Activated T-helper 1 cell treated with anti-CD3 and anti-CD28 coated beads, Interleukin-2, amount 50 U/mL, for 16 hours (primary cell): ENCODE measurements around the gene ARSA.
"Not testable (repeated sequence)": the region's sequence is repeated elsewhere in the genome, so short reads cannot be mapped to it uniquely, and the experiment has no call there.

Experiments used
- DNase-seq, 2 donors: peaks; one replicate each; pipeline ENCODE4 v3.0.0-alpha.2; 2020; ENCODE audit warnings: low read depth in 1 of 2, low spot score in 1 of 2

ARSA gene

DNA sequence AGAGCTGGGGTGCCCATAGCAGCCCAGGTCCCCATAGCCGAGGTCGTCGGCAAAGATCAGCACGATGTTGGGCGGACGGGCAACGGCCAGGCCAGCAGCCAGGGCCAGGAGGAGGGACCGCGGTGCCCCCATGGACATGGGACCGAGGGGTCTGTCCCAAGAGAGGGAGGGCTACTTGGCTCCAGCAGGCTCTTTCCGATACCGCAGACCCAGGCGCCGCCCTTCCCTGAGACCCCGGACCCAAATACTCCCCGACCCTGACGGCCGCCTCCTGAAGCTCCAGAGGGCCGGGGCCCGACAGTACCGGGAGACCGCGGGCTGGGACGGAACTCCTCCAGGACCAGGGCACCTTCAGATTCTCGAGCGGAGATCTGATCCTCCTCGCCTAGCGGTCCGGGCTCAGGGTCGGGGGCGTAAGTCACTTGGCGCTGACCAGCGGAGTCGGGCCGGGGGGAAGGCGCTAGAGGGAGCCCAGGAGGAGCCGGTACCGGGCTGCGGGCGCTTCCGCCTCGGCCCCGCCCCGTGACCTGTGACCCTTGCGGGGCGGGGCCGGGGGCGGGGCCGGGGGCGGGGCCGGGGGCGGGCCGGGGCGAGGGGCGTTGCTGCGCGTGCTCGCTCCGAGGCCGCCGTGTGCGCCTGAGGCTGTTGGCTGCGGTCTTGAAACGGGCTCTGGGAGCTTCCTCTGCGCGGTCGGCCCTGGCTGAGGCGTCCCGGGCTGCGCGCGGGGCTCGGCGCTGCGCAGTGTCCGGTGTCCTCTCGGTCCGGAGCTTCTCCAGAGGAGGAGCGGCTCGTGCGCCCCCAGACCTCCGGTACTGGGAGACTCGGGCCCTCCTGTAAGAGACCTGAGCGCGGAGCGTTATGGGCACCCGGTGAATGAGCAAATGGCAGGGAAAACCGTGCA, at the start of gene ARSA:
Gene ARSA, minus strand, starts transcription at position 511 of the 901 bp plus-strand sequence. Its CDS starts 373 bp downstream, at position 138.
- DNase-seq, result peak; percentile 48 to 66

DNA sequence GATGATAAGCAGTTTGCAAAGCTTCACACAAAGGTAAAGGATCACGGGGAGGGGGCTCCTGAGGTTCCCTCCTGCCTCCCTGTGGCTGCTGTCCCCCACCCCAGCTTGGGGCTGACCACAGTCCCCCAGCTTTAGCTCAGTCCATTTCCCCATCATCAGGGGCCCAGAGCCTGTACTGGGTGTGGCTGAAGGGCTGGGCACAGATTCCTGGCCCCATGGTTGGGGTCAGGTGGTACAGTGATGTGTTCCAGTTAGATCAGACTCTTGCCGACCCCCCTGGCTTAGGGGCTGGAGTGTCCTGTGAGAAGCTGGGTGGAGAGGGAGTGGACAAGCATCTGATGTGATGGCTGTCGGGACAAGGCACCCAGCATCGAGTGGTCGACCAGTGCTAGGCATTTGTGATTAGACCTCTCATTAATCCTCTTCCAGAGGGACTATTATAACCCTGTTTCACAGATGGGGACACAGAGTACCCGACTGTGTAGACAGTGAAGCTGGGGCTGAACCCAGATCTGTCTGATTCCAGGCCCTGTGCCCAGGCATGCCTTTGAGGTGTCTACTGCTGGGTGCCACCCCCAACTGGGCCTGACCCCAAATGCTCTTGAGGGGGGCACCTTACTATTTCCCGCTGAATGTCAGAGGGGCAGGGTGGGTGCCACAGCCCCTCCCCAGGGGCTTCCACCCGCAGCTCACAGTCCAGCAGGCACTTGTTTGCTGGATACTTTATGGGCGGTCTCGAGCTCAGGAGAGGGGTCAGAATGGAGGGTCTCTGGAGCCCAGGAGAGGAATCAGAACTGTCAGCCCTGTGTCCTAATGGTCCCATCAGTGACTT, 48.9 kb upstream of the ARSA start:
- DNase-seq, result no peak

DNA sequence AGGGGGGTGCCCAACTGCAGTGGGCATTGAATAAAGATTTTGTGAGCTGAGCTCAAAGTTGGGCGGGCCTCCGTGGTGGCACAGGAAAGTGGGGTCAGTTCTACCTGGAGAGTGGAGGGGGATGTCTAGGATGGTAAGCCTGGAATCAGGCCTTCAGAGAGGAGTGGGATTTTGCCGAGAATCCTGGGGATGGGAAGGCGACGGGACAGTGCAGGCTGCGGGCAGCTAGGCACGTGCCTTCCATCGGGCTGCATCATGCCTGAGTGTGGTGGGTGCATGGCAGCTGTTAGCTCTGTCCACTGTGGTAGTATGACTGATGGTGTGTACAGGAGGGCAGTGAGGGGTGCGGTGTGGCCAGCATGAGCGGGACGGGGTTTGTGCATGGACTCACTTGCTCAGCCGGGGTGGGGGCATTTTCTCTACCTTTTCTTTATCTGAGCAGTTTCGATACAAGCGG, 48.3 kb upstream of the ARSA start:
- DNase-seq, result no peak

DNA sequence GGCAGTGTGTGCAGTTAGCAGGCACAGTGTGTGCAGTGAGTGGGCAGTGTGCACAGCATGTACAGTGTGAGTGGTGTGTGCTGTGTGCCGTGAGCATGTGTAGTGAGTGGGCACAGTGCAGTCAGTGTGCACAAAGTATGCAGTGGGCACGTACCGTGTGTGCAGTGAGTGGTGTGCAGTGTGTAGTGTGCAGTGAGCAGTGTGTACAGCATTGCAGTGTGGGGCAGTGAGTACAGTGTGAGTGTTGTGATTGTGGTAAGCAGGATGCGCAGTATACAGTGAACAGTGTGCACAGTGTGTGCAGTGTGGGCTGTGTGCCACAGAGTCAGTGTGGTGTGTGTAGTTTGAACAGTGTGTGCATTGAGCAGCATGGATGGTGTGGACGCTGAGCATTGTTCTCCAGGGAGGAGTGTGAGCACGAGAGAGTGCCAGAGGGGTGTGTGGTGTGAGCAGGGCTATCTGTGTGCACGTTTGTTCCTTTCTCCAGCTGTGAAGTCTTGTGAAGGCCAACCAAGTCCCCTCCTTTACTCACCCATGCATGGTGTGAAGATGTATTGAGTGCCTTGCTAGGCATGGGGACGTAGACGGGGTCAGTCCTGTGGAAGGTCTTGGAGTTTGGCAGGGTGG, 47.7 kb upstream of the ARSA start:
- DNase-seq, result no peak

DNA sequence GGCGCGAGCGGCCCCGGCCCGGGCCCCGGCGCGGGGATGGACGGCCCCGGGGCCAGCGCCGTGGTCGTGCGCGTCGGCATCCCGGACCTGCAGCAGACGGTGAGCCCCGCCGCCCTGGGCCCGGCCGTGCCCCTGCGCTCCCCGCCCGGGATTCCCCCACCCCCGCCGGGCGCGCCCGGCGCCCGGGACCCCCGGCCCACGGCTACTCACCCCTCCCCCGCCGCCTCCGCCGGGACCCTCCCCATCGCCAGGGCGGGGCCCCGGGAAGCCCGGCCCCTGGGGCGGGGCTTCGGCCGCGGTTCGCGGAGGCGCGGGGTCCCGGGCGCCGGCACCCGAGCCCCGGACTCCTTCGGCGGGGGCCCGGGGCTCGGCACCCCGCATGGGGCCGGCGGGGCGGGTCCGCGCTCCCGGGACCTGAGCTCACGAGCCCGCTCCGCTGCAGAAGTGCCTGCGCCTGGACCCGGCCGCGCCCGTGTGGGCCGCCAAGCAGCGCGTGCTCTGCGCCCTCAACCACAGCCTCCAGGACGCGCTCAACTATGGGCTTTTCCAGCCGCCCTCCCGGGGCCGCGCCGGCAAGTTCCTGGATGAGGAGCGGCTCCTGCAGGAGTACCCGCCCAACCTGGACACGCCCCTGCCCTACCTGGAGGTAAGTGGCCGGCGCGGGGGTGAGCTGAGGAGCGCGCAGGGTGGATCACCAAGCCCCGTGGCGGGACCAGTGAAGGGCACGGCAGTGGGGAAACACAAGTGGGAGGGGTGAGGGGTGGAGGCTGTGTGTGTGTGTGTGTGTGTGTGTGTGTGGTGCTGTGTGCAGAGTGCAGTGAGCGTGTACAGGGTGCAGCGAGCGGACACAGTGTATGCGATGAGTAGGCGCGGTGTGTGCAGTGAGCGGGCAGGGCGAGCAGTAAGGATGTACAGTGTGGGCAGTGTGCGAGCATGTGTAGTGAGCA, 46.9 kb upstream of the ARSA start:
- DNase-seq, result no peak

DNA sequence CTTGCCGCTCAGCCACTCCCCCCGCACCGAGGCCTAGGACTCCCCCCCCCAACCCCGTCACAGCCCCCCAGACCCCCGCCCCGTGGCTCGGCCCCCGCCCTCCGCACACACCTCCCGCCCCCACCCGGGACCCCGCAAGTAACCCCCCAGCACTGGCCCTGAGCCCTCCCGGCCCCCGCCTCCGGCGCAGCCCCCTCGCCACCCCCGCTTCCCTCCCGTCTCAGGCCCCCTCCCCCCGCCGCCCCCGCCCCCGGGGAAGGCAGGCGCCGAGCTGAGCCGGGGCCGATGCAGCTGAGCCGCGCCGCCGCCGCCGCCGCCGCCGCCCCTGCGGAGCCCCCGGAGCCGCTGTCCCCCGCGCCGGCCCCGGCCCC, 46.2 kb upstream of the ARSA start:
- no peak for DNase-seq

DNA sequence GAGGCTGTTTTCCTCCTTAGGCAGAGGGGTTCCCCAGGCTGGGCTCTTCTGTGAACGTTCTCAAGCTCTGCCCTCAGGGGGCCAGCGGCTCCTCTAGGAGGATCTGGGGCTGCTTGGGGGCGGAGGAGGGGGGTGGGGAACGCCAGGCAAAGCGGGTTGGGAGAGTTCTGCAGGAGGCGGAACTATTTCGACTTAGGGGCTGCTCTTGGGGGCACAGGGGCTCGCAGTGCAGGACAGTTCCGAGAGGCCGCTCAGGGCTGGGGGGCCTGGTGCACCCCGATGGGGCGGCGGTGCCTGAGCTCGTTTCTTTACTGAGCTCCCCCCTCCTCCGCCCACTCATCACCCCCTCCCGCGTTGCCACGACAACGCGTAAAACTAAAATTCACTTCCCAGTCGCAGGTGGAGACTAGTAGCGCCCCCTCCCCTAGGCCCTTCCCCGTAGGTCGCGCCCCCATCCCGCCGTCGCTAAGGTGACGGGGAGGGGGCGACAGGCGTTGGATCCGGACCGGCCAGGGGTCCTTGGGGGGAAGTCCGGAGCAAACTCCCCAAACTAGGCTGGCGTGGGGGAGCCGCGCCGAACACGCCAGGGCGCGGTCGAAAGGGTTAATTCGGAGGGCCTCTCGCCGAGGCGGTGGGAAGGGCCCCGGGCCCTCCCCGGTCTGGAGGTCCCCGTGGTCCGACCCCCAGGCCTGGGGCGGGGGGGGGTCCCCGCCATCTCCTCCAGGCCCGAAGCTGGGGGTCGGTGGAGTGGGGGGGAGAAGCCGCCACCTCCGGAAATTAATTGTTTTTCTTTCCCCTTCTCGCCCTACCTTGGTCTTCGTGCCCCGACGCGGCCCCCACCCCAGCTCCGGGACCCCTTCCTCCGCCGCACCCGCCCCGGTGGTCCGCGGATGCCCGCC, 45.5 kb upstream of the ARSA start:
- DNase-seq, result no peak

DNA sequence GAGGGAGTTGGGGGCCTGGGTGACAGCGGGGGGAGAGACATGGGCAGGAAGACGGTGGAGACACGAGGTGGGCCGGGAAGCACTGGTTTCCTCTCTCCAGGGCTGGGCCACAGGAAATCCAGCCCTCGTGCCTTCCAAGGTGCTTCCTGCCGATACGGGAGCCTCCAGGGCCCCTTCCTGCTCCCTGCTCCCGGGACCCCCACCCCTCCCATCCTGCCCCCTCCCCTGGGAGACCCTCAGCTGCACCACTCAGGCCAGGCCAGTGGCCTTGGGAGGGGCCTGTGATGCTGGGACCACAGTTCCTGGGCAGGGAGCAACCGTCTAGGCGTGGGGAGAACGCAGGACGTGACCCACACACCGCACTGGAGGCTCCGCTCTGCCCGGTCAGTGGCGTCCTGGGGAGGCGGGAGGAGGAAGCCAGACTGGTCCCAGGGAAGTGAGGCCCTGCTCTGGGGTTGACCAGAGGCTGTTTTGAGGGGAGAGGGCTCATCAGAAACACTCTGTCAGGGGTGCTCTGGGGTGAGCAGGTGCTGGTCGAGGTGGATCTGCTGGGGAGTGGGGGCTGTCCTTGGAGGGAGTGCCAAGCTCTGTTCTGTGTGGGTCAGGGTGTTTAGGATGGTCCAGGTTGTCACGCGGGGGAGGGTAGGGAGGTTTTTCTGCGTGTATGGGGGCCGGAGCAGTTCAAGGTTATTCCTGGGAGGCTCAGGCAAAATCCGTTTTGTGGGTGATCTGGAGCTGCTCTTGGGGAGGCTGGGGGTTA, 44.7 kb upstream of the ARSA start, which contains the start of gene SHANK3:
Gene SHANK3, plus strand, starts transcription at position 353 of the 760 bp plus-strand sequence.
- DNase-seq, result no peak

DNA sequence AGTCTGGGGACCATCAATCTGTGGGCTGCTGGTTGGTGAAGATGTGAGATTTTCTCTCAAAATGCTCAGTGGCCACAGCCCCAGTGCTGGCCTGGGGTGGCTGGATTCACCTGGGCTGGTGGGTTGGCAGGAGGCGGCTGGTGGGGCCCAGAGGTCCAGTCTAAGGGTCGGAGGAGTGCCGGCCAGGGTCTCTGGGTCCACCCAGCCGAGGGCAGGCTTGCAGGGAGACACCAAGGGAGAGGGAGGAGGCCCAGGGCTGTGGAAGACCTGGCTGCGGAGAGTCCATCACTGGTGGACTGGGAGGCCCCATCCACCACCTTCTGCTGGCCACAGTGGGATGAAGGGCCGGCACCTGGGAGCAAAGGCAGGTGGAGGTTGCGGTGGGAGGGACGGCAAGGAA, 44.1 kb upstream of the ARSA start:
- no peak for DNase-seq

DNA sequence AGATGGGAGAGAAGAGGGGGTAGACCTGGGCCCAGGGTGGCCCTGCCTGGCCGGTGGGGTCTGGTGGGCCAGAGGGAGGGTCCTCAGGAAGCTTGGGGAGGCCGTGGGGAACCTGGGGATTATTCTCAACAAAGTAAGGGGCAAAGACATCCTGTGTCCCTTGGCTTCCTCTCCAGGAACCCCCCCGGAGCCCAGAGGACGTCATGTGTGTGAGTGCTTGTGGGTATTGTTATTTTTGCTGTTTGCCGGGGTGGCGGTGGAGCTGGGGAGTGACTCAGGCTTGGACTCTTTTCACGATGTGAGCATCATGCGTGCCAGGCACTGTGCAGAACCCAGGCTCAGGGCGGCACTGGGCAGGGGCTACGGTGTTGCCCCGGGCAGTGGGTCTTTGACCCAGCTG, 43.7 kb upstream of the ARSA start:
- DNase-seq, result no peak

DNA sequence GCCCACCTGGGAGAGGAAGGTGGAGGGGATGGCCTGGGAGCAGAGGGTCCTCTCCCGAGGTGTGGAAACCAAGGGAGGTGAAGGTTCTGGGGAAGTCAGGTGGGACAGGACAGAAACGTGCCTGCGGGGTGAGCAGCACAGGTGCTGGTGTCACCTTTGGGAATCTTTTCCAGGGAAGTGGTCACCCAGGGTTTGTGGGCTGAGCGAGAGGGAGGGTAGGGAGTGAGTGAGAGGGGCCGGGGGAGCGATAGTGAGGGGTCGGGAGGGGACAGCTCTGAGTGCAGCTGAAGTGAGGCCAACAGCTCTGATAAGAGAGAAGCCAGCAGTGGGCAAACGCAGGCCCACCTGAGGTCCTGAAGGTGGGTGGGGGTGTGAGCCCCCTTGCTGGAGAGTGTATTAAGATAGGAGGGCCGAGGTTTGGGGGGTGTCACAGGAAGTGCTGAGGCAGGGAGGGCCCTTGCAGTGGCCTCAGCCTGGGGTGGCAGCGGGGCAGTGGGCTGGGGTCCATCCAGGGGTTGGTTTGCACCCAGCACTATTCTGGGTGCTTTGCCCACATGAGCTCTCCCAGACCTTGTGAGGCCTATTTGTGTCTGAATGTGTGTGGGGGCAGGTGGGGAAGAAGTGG, 43.1 kb upstream of the ARSA start:
- no peak for DNase-seq

DNA sequence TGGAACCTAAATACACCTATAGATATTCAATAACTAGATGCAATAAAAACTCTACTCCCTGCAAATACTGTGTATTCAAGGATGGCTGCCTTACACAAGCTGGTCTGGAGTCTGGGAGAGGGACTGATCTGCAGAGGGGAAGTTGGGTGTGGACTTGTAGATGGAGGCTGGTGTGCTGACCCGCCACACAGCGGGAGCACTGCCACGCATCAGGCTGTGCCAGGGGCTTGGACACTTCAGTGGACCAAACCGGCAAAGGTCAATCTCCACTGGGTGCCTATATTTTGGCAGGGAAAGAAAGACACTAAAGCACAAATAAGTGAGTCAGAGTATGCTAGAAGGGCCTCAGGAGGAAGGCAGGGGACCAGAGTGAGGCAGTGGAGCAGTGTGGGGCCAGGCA, 42.6 kb upstream of the ARSA start:
- DNase-seq, result no peak

DNA sequence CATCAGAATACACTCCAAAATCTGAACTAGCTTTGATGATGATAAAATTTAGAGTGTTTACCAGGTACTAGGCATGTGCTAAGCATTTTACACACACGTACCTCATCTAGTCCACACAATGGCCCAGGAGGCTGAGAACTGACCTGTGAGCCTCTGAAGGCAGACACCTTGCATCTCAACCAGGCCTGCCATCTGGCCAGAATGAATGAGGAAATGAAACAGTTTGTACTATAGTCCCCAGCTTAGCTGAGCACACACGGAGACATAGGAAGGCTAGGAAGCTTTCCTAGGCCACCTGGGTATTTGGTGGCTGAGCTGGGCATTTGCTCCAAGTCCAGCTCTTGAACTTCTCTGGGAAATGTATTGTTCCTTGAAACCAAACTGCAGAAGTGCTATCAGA, 37.8 kb upstream of the ARSA start:
- no peak for DNase-seq

DNA sequence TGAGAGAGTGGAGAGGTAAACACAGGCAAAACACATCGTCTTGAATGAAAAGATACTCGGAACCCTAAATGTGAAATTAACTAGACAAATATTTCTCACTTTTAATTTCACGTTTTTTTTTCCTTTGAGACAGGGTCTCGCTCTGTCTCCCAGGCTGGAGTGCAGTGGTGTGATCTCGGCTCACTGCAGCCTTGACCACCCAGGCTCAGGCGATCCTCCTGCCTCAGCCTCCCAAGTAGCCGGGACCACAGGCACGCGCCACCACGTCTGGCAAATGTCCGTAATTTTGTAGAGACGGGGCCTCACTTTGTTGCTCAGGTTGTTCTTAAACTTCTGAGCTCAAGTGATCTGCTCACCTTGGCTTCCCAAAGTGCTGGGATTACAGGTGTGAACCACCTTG, 37.3 kb upstream of the ARSA start:
- DNase-seq, result no peak

DNA sequence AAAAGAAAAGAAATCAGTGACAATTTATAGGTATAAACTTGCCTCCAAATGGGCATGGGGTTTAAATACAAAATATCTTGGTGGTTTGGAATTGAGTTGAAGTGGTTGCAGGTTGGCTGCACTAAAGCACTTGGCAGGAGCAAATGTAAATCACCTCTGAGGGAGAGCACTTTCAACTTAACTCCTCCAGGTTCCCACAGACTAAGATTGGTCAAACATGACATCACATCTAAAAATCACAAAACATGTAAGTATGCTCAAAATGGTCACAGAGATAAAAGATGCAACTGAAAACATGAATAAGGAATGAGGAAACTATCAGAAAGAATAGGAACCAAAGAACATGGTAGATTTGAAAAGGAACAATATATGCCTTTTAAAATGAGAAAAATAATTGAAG, 32.4 kb upstream of the ARSA start:
- DNase-seq, result no peak

DNA sequence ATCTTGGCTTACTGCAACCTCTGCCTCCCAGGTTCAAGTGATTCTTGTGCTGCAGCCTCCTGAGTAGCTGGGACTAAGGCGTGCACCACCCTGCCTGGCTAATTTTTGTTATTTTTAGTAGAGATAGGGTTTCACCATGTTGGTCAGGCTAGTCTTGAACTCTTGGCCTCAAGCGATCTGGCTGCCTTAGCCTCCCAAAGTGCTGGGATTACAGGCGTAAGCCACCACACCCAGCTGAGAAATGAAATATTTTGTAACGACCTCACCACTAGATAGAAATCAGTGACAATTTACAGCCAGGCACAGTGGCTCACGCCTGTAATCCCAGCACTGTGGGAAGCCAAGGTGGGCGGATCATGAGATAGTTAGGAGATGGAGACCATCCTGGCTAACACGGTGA, 31.8 kb upstream of the ARSA start:
- not testable (repeated sequence) for DNase-seq

DNA sequence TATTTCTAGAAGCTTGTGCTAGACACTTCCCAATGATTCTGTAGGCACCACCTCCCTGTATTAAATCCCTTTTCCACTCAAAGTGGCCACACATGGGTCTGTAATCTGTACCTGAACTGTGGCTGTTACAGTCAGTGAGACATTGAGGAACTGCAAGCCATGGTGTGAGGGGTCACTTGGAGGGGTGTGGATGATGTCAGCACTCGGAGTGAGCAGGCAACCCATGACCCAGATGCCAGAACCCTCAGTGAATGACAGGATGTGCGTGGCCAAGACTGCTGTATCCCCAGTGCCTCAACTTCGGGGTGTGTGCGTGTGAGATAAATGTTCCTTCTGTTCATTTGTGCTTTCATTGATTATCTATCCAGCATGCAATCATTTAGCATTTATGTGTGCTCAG, 30.0 kb upstream of the ARSA start:
- DNase-seq, result no peak
